Memory B cell (primary cell): ENCODE results near the gene PPP6R2.
"Not testable (repeated sequence)": the region's sequence is repeated elsewhere in the genome, so short reads cannot be mapped to it uniquely, and the experiment has no call there.

ENCODE experiments used
- ATAC-seq: fragments of 150-1000 bp; cut with Tn5 transposase; 2 replicates; pipeline ENCODE4 v1.10.0; 2021; ENCODE audit warnings: low read depth, mild to moderate bottlenecking, moderate library complexity
- DNase-seq, 2 donors: peaks; one replicate each; pipeline ENCODE4 v3.0.0; 2022; ENCODE audit warnings: low spot score in 2 of 2
- H3K27ac Mint-ChIP-seq: one replicate; pipeline ENCODE4 v1.8.0; 2022; ENCODE audit warnings: mild to moderate bottlenecking, moderate library complexity, mixed read lengths
- H3K27me3 Mint-ChIP-seq: one replicate; pipeline ENCODE4 v1.8.0; 2022; ENCODE audit warnings: mixed read lengths
- H3K36me3 Mint-ChIP-seq: one replicate; pipeline ENCODE4 v1.8.0; 2022; ENCODE audit warnings: mild to moderate bottlenecking, mixed read lengths
- H3K4me1 Mint-ChIP-seq: one replicate; pipeline ENCODE4 v1.8.0; 2022; ENCODE audit warnings: mixed read lengths
- H3K4me3 Mint-ChIP-seq: one replicate; pipeline ENCODE4 v1.8.0; 2022; ENCODE audit warnings: mild to moderate bottlenecking, moderate library complexity, mixed read lengths
- H3K9me3 Mint-ChIP-seq: one replicate; pipeline ENCODE4 v1.8.0; 2022; ENCODE audit warnings: mixed read lengths

Gene PPP6R2

GRCh38 chr22:50318698-50319411, 24.3 kb upstream of the PPP6R2 start:
- H3K9me3 Mint-ChIP-seq, result no peaks in the 10 kb centered on the region

GRCh38 chr22:50319503-50319951, 23.6 kb upstream of the PPP6R2 start:
- Mint-ChIP-seq H3K4me1 (peaks cover 21% of the 10 kb centered on the region), H3K9me3 (no peaks in the 10 kb centered on the region), H3K27me3 (no peaks in the 10 kb centered on the region), H3K27ac (no peak overlapping the region), H3K36me3 (no peaks in the 10 kb centered on the region), H3K4me3 (no peak overlapping the region)
- DNase-seq (no peak), ATAC-seq (no peak)

More at GRCh38 chr22:50318698-50319411, 24.3 kb upstream of the PPP6R2 start:
- Mint-ChIP-seq H3K4me1 (peaks cover 25% of the 10 kb centered on the region), H3K27ac (no peak overlapping the region), H3K27me3 (no peaks in the 10 kb centered on the region), H3K4me3 (no peak overlapping the region), H3K36me3 (no peaks in the 10 kb centered on the region)
- DNase-seq, result no peak
- ATAC-seq, result no peak

GRCh38 chr22:50320116-50320515, 23.0 kb upstream of the PPP6R2 start:
- Mint-ChIP-seq H3K9me3 (no peaks in the 10 kb centered on the region), H3K4me3 (no peak overlapping the region), H3K27ac (no peak overlapping the region), H3K36me3 (no peaks in the 10 kb centered on the region), H3K27me3 (no peaks in the 10 kb centered on the region), H3K4me1 (peaks cover 20% of the 10 kb centered on the region)
- ATAC-seq, result no peak
- DNase-seq, result no peak

GRCh38 chr22:50320671-50321325, 22.3 kb upstream of the PPP6R2 start:
- ATAC-seq (no peak), DNase-seq (no peak)
- H3K27ac Mint-ChIP-seq, result no peak overlapping the region
- no peaks in the 10 kb centered on the region for H3K27me3 Mint-ChIP-seq
- peaks cover 16% of the 10 kb centered on the region for H3K4me1 Mint-ChIP-seq
- no peaks in the 10 kb centered on the region for H3K9me3 Mint-ChIP-seq
- no peak overlapping the region for H3K4me3 Mint-ChIP-seq
- H3K36me3 Mint-ChIP-seq, result no peaks in the 10 kb centered on the region

GRCh38 chr22:50322382-50323104, 20.6 kb upstream of the PPP6R2 start:
- not testable (repeated sequence) for ATAC-seq, H3K9me3 Mint-ChIP-seq, H3K27me3 Mint-ChIP-seq, H3K4me3 Mint-ChIP-seq, H3K27ac Mint-ChIP-seq, DNase-seq, H3K36me3 Mint-ChIP-seq
- peaks cover 15% of the 10 kb centered on the region for H3K4me1 Mint-ChIP-seq

GRCh38 chr22:50323900-50324299, 19.2 kb upstream of the PPP6R2 start:
- Mint-ChIP-seq H3K9me3 (no peaks in the 10 kb centered on the region), H3K4me3 (no peak overlapping the region), H3K27ac (no peak overlapping the region), H3K4me1 (peaks cover 16% of the 10 kb centered on the region), H3K27me3 (no peaks in the 10 kb centered on the region), H3K36me3 (no peaks in the 10 kb centered on the region)
- ATAC-seq (no peak), DNase-seq (no peak)

GRCh38 chr22:50325444-50326224, 17.5 kb upstream of the PPP6R2 start:
- no peak for DNase-seq
- Mint-ChIP-seq H3K9me3 (no peaks in the 10 kb centered on the region), H3K27ac (peak overlapping the region; percentile 39), H3K36me3 (no peaks in the 10 kb centered on the region), H3K4me3 (peak overlapping the region; percentile 85), H3K27me3 (peaks cover 2% of the 10 kb centered on the region), H3K4me1 (peaks cover 12% of the 10 kb centered on the region)
- ATAC-seq, result no peak

GRCh38 chr22:50326225-50326955, 16.7 kb upstream of the PPP6R2 start:
- Mint-ChIP-seq H3K4me3 (peak overlapping the region; percentile 85), H3K27ac (peak overlapping the region; percentile 39), H3K36me3 (no peaks in the 10 kb centered on the region), H3K4me1 (peaks cover 18% of the 10 kb centered on the region), H3K27me3 (peaks cover 5% of the 10 kb centered on the region), H3K9me3 (no peaks in the 10 kb centered on the region)
- DNase-seq, result no peak
- peak; percentile 6 for ATAC-seq

GRCh38 chr22:50326956-50327710, 16.0 kb upstream of the PPP6R2 start, which contains the start of gene DENND6B:
DENND6B (minus strand) TSS chr22:50327012; CDS start chr22:50326988, 24 bp downstream.
- DNase-seq (peak; percentile 51 to 77), ATAC-seq (peak; percentile 86)
- Mint-ChIP-seq H3K27ac (peak within 1 kb of the TSS; percentile 85), H3K4me3 (peak within 1 kb of the TSS; percentile 87), H3K27me3 (peaks cover 5% of the 10 kb centered on the region), H3K9me3 (no peaks in the 10 kb centered on the region), H3K36me3 (no peaks in the 10 kb centered on the region), H3K4me1 (peaks cover 18% of the 10 kb centered on the region)

- ATAC-seq (no peak), DNase-seq (no peak)
- peak overlapping the region; percentile 85 for H3K27ac Mint-ChIP-seq
- peaks cover 5% of the 10 kb centered on the region for H3K27me3 Mint-ChIP-seq
- no peaks in the 10 kb centered on the region for H3K36me3 Mint-ChIP-seq
- peaks cover 18% of the 10 kb centered on the region for H3K4me1 Mint-ChIP-seq
- no peaks in the 10 kb centered on the region for H3K9me3 Mint-ChIP-seq
- H3K4me3 Mint-ChIP-seq, result peak overlapping the region; percentile 87
These were observed 15.5 kb upstream of the PPP6R2 start for GRCh38 chr22:50327711-50328019.

GRCh38 chr22:50329236-50329635, 13.9 kb upstream of the PPP6R2 start:
- ATAC-seq, result no peak
- H3K9me3 Mint-ChIP-seq, result no peaks in the 10 kb centered on the region
- peaks cover 5% of the 10 kb centered on the region for H3K27me3 Mint-ChIP-seq
- H3K27ac Mint-ChIP-seq, result no peak overlapping the region
- DNase-seq, result no peak
- peaks cover 23% of the 10 kb centered on the region for H3K4me1 Mint-ChIP-seq
- no peaks in the 10 kb centered on the region for H3K36me3 Mint-ChIP-seq
- no peak overlapping the region for H3K4me3 Mint-ChIP-seq

GRCh38 chr22:50334433-50334832, 8.7 kb upstream of the PPP6R2 start:
- H3K36me3 Mint-ChIP-seq, DNase-seq, H3K9me3 Mint-ChIP-seq, H3K27me3 Mint-ChIP-seq, H3K4me3 Mint-ChIP-seq: not testable (repeated sequence)
- peak; percentile 74 for ATAC-seq
- Mint-ChIP-seq H3K4me1 (peaks cover 18% of the 10 kb centered on the region), H3K27ac (peak overlapping the region; percentile 64)
